GM19023 (cell line): ENCODE results near the gene NUBP1.
"Not testable (repeated sequence)": the region's sequence is repeated elsewhere in the genome, so short reads cannot be mapped to it uniquely, and the experiment has no call there.

ENCODE experiments used
- ATAC-seq: cut with Tn5 transposase; IDR thresholded peaks from one replicate; pipeline ENCODE4 v1.9.1; 2021; ENCODE audit warnings: mild to moderate bottlenecking, moderate library complexity; ENCODE audit not compliant: unreplicated experiment

NUBP1 gene

GRCh38 chr16:10750793-10751192 lies 7.2 kb downstream of the NUBP1 start:
- ATAC-seq = no peak

DNA sequence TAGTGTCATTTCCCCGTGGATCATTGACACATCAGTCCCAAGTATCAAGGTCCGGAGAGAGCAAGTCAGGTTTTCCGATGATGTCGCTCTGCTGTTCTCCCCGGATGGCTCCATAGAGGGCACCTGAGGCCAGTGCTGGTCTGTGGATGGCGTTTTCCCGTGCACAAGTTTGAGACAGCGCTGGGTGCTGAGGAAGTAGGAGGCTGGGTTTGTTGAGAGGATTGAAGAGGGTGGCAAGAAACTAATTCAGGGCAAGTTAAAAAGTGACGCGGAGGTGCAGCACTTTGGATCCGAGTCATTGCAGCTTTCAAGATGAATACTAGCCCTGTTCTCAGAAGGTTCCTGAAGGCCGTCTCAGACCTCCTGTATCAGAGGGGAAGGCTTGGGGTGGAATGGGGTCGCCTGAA lies 7.7 kb downstream of the NUBP1 start:
- no peak for ATAC-seq

DNA sequence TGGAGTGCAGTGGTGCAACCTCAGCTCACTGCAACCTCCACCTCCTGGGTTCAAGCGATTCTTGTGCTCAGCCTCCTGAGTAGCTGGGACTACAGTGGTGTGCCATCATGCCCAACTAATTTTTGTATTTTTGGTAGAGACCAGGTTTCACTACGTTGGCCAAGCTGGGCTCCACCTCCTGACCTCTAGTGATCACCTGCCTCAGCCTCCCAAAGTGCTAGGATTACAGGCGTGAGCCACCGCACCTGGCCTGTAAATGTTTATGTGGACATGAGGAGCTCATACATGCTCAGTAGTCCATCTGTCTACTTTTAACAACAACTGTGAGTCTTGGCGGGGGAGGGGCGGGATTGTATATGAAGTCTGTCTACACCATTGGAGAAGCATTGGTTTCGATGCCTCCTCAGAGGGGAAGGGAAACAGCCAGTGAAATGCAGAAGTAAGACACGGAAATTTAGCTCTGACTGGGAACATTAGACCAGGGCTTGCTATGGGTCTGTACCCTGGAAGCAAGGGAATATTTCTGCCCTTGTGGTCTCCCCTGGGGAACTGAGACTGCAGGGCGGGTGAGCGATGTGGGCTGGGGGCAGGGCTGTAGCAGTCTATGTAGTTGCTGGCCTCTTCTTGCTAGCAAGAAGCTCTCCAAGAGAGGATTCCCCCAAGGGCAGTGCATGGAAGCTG lies 9.3 kb downstream of the NUBP1 start:
- peak; percentile 60 for ATAC-seq

DNA sequence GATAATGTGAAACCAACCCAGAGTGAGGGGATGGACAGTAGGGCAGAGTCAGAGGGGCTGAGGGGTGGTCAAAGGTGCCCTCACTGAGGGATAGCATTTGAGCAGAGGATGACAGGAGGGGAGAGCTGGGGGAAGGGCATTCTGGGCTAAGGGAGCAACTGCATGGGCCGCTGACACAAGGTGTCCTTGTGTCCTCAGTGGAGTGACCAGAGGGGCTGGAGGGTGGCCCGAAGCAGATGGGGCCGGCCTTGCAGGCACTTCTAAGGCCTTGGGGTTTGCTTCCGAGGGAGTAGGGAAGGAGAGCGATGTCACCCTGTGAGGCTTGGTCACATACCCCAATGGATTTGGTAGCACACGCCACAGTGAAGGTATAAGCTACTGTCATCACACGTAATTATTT lies 10.0 kb downstream of the NUBP1 start:
- ATAC-seq = no peak

DNA sequence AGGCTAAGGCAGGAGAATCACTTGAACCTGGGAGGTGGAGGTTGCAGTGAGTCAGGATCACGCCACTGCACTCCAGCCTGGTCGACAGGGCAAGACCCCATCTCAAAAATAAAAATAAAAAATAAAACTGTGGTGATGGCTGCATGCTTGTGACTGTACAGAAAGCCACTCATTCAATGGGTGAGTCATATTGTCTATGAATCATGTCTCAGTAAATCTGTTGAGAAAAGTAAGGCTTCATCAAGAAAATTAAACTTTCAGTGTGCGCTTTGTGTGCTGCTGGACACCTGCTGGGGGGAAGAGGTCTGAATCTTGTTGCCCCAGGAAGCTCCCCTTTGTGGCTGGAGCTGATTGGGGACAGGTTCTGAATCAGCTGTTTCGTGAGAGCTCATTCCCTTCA lies 11.3 kb downstream of the NUBP1 start:
- ATAC-seq = no peak

DNA sequence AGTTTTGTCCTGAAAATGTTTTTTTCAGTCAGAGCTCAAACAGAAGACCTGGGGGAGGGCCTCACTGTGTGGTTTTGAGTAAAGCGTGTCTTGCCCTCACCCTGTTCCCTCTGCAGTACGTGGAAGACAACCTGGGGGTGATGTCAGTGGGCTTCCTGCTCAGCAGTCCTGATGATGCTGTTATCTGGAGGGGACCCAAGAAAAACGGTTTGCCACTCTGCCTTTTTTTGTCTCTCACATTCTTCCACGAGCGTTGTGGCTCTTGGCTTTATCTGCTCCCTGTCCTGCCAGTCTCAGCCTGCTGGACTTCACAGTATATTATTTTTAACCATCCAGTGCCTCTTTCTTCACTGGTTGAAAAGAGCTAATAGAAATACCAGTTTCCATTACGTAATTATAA lies 12.9 kb downstream of the NUBP1 start:
- no peak for ATAC-seq

- no peak for ATAC-seq
These were observed 17.2 kb downstream of the NUBP1 start for GRCh38 chr16:10760858-10761257.

- ATAC-seq = no peak
These were observed 17.7 kb downstream of the NUBP1 start for GRCh38 chr16:10761373-10761772.

DNA sequence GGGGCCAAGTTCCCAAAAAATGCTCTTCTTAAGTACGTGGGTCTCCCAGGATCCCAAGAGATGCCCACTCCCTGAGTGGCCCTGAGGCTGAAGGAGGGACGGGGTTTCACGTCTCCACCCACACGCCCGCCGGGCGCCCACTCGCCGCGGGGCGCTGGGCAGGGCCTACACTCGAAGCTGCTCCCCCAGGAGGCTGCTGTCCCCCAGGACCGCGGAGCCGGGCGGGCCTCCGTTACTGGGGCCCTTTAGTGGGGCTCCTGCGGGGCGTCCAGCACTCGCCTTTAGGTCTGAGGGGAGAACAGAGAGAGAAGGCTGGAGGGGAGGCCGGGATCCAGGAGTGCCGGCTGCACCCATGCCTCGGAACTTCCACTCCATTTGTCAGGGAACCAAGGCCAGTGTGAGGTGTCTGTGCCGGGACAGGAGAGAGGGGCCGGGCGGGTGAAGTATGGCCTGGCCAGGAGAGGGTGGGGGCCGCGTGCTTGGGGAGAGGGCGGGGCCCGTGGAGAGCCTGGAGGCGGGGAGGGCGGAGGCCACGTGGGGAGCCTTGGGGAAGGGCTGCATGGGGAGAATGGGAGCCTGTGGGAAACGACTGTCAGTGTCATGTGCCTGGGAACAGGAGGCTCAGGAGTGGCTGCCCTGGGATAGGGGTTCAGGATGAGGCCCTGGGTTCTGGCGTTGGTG lies 18.8 kb downstream of the NUBP1 start:
- no peak for ATAC-seq

DNA sequence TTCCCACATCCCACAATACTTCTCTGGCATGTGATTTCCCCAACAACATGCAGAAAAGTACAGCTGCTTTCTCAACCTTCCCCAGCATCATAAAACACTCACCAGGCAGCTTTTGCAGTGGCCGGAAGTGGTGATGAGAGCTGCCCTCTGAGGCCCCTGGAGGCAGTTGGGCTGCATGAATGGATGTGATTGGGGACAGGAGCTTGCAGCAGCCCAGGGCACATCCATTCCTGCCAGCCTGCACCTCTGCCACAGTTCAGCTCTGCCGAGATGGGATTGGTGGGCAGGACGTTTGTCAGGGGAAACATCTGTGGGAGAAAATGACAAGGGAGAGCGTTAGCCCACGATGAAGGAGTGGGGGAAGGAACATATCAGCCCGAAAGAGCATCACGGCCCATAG lies 19.8 kb downstream of the NUBP1 start:
- ATAC-seq = no peak

DNA sequence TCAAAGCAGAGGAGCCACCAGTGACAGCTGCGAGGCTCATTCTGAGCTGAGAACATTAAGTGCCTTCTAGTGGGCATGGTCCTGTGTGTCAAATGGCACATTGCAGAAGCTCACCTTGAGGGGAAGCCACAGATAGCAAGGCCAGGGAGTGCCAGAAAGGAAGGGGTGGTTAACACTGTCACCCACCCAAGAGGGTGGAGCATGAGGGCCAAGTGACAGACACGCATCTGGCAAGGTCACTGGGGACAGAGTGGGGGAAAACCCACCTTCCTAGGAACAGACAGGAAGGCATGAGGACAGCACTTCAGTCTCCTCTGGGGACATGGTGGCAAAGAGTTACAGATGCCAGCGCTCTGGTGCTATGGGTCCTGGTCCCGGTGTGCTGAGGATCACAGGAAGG lies 22.1 kb downstream of the NUBP1 start:
- ATAC-seq = no peak

DNA sequence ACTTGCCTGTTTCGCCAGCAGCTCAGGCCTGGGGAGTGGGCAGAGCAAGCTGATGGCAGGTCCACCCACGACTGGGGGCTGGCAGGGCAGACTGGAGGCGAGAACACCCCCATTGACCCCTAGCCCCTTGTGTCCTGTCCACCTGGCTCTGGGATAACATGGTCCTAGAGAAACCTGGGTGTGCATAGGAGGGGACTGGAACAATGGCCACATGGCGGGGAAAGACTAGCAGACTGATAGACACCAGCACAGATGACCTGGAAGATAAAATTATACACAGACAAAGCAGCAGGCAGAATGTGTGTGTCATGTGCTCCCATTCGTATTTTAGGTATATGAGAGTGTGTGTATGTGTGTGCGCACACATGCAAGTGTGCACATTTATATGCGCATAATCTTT lies 23.5 kb downstream of the NUBP1 start:
- ATAC-seq = no peak

DNA sequence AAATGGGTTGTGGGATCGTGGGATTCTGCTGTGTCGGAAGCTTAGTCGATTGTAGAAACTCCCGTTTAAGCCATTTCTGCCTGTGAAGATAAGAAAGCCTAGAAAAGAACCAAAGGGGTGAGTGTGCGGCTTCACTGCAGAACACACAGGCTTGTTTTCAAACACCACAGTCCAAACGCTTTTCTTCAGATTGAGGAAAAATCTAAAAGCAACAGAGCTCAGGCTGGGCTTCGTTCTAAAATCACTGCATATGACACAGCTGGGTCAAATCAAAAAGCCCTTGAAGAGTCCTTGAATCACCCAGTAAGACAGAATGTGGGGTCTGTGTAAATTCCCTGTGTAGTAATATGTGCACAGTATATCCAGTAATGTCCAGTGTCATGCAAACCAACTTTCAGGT lies 25.7 kb downstream of the NUBP1 start:
- no peak for ATAC-seq

GRCh38 chr16:10770907-10771306 lies 27.3 kb downstream of the NUBP1 start:
- ATAC-seq = no peak

DNA sequence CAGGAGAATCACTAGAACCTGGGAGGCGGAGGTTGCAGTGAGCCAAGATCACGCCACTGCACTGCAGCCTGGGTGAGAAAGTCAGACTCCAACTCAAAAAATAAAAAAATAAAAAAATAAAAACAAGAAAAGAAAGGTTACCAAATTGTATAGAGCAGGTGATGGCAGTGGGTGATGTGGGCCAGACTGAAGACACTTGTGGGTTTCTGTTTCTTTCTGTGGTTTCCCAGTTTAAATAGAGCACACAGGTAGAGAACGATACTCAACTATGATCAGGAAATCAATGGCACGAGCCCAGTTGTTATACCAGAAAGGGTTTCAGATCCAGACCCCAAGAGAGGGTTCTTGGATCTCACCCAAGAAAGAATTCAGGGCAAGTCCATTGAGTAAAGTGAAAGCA lies 32.6 kb downstream of the NUBP1 start:
- ATAC-seq = peak; percentile 61

DNA sequence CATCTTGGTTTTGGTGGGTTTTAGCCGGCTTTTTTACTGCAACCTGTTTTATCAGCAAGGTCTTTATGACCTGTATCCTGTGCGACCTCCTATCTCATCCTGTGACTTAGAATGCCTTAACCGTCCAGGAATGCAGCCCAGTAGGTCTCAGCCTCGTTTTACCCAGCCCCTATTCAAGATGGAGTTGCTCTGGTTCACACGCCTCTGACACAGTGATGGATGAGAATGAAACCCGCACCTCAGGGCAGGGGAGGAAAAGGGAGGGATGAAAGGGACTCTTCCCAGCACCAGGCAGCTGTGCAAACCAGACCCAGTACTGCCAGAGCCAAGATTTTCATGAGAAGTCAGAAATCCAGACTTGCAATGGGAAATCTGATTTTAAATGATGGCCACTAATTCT lies 33.3 kb downstream of the NUBP1 start:
- ATAC-seq = not testable (repeated sequence)

GRCh38 chr16:10777356-10777755 lies 33.7 kb downstream of the NUBP1 start:
- no peak for ATAC-seq

DNA sequence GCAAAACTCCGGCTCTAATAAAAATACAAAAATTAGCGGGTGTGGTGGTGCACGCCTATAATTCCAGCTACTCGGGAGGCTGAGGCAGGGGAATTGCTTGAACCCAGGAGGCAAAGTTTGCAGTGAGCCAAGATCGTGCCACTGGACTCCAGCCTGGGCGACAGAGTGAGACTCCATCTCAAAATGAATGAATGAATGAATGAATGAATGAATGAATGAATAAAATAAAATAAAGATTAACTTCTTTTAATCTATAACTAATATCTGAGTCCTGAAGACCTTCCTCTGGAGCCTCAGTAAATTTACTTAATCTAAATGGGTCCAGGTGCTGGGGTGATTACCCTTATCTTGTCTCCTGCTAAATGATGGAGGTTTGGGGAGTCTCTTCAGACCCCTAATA lies 36.3 kb downstream of the NUBP1 start:
- not testable (repeated sequence) for ATAC-seq

GRCh38 chr16:10780628-10781027 lies 37.0 kb downstream of the NUBP1 start:
- ATAC-seq = no peak

DNA sequence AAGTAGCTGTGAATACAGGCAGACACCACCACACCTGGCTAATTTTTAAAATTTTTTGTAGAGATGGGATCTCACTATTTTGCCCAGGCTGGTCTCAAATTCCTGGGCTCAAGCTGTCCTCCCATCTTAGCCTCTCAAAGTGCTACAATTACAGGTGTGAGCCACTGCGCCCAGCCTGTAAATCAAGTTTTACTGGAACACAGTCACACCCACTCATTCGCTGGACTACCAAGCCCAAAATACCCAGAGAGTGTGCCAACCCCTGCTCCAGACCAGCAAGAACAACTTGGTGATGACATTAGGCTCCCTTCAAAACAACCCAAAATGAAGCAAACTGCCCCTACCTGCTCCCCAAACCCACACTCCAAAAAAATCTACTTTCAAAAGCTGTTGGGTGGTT lies 39.0 kb downstream of the NUBP1 start:
- ATAC-seq = no peak

DNA sequence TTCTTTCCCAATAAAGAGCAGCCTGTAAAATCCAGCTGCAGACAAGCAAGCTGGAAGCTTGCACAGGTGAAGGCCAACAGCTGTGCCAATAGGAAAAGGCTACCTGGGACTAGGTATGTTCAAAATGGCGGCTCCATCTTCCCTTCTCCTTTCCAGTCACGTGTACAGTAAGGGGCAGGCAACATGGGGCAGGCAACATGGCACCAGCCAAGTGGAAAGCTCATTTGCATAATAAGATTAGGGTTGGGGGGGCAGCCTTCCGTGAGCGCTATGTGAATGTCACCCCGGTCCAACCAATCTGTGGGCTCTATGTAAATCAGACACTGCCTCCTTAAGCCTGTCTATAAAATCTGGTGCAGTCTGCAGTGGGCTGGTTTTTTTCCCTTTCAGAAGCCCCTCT lies 43.7 kb downstream of the NUBP1 start:
- no peak for ATAC-seq

DNA sequence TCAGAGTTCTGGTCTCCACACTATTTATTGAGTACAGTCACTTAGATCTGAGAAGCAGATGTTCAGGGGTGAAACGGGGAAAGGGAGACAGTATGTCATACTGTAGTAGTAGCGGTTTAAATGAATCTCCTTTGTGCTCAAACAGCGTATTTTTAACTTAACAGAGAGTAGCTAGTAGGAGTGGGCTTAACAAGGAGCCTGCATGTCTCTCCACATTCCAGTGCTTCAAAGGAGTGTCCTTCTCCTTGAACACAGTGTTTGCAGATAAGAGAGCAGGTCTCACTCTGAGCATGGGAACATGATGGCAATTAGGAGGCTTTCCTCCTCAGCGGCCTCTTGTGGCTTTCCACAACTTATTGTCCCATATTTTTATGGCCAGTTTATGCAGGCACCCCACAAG lies 45.0 kb downstream of the NUBP1 start:
- ATAC-seq = not testable (repeated sequence)

DNA sequence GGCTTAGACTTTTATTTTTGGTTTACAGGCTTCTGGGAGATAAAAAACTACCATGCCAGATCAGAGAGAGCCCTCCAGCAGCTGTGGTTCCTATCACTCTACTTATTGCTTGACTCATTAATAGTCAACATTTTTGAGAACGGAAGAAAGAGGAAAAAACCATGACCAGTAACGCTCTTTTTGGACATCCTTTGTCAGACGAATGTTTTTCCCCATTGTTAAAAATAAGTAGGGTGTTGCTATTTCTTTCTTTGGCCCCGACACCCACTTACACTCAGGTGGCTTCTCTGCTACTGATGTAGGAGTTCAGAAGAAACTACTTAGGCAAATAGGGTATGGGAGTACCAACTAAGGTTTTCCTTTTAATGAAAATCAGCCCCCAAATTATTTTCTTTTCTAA lies 47.4 kb downstream of the NUBP1 start:
- no peak for ATAC-seq
